Measurements from ENCODE around the gene MXD1. TPM values are rescaled to one million over a fixed set of nuclear protein-coding genes. Genes with fewer than 3 reads are reported as not detected.

The MXD1 gene
- total and polyA plus RNA-seq, 2 donors (not counting 1 experiment from before 2014, with no cell fraction given) = 16.0 to 20.6 TPM

DNA sequence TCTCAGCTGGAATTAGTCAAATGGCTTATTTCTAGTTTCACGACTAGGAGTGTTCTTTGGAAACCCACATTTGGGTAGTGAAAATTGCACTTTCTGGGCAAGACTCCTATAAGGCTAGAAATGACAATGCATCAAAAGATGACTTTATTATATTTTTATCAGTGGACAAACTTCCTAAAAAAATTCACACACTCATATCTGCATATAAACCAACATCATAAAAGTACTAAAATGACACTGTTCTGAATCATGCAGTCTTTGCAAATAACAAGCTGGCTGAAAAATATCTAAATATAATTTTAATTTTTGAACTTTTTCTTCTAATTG lies 17.6 kb downstream of the MXD1 start:
- Histone ChIP-seq H3K9ac (ENCODE audit: low read length) (no peak overlapping the region), H3K27ac (ENCODE audit: low read length in 2 of 2) (no peak overlapping the region), H3K36me3 (replicated peaks in 1 of 2; ENCODE audit: control extremely low read depth in 1 of 2, control insufficient read depth in 1 of 2, extremely low read depth in 1 of 2, insufficient read depth in 2 of 2, low read length in 1 of 2) (peaks cover 8 to 42% of the 10 kb centered on the region in 2 experiments), H3K4me1 (ENCODE audit: control insufficient read depth in 2 of 2, insufficient read depth in 2 of 2, low read length in 2 of 2) (no peaks in the 10 kb centered on the region), H2AFZ (ENCODE audit: insufficient read depth, low read depth, low read length, poor library complexity, severe bottlenecking) (no peak overlapping the region), H3K4me3 (ENCODE audit: control extremely low read depth in 1 of 5, extremely low read depth in 1 of 5, insufficient read depth in 1 of 5, low read depth in 2 of 5, low read length in 4 of 5) (no peak overlapping the region), H3K79me2 (ENCODE audit: control insufficient read depth, insufficient read depth, low read length) (peaks cover 7% of the 10 kb centered on the region), H3K4me2 (replicated peaks; ENCODE audit: low read depth, low read length, poor library complexity, severe bottlenecking) (no peak overlapping the region), H3K27me3 (replicated peaks in 1 of 4; ENCODE audit: control extremely low read depth in 1 of 4, control insufficient read depth in 3 of 4, insufficient read depth in 4 of 4, low read length in 3 of 4) (no peaks in the 10 kb centered on the region), H4K20me1 (ENCODE audit: control insufficient read depth, insufficient read depth, low read length, poor library complexity, severe bottlenecking) (peaks cover 6% of the 10 kb centered on the region), H3K9me3 (ENCODE audit: control extremely low read depth in 1 of 3, control insufficient read depth in 2 of 3, insufficient read depth in 1 of 3, low read length in 2 of 3) (no peaks in the 10 kb centered on the region)
- DNase-seq (no peak), ATAC-seq (ENCODE audit: low read depth) (no peak)
- no CpG with 5 or more reads among the region's 1 CpG for WGBS (ENCODE audit: insufficient coverage)
- ChIA-PET POLR2A (interaction anchor here (0.5 kb wide), 1 partner anchor 133 kb away, joined by 5 read pairs; no protein-coding TSS in a partner anchor), CTCF (interaction anchor here (0.5 to 0.7 kb wide), 2 partner anchors 19 to 134 kb away, joined by 3 to 4 read pairs; no protein-coding TSS in a partner anchor)
- no peak overlapping the region for H3K27ac Mint-ChIP-seq
- H3K27me3 Mint-ChIP-seq = no peaks in the 10 kb centered on the region
- H3K9me3 Mint-ChIP-seq (ENCODE audit: insufficient read depth) = no peaks in the 10 kb centered on the region
- H3K4me1 Mint-ChIP-seq = peaks cover 10% of the 10 kb centered on the region
- TF ChIP-seq CTCF (IDR thresholded peaks at IDR 0.05) = no peak
- TF ChIP-seq EZH2 (IDR thresholded peaks at IDR 0.05; ENCODE audit: borderline replicate concordance, insufficient read depth, low read depth, low read length, poor library complexity, severe bottlenecking) = no peak
- intact Hi-C loops (cut with micrococcal nuclease) = no loop called here
- no peak overlapping the region for H3K4me3 Mint-ChIP-seq

DNA sequence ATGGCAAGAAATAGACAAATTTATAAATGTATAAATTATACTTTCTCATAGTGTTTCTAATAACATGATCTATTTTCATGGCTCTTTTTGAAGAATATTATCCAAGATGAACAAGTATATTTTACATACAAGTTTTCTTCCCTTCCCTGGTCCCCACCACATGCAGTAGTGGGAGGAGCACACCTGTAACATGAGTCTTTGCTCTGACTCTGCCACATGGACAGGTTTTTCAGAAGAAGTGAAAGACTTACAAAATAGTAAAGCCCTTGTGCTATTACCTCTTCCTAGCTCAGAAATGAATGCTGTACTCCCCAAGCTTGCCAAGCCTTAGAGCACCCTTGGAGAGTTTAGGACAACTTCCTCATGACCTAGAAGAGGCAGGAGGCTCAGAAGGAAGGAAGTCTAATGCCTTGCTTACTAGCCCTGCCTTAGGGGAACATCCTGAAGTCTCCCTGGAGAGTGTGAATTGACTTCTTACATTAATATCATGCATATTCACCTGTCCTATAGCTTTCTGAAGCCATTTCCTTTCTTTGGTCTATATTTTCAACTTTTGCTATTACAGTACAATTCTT lies 18.4 kb downstream of the MXD1 start:
- H3K4me2 ChIP-seq (replicated peaks; ENCODE audit: low read depth, low read length, poor library complexity, severe bottlenecking) = no peak overlapping the region
- peaks cover 10% of the 10 kb centered on the region for H3K4me1 Mint-ChIP-seq

More for the DNA sequence above, 18.4 kb downstream of the MXD1 start:
- ATAC-seq (ENCODE audit: low read depth) (no peak), DNase-seq (no peak)
- H3K4me3 Mint-ChIP-seq = no peak overlapping the region
- Histone ChIP-seq H3K9me3 (ENCODE audit: control extremely low read depth in 1 of 3, control insufficient read depth in 2 of 3, insufficient read depth in 1 of 3, low read length in 2 of 3) (no peaks in the 10 kb centered on the region), H3K4me3 (ENCODE audit: control extremely low read depth in 1 of 5, extremely low read depth in 1 of 5, insufficient read depth in 1 of 5, low read depth in 2 of 5, low read length in 4 of 5) (no peak overlapping the region), H3K36me3 (replicated peaks in 1 of 2; ENCODE audit: control extremely low read depth in 1 of 2, control insufficient read depth in 1 of 2, extremely low read depth in 1 of 2, insufficient read depth in 2 of 2, low read length in 1 of 2) (peaks cover 8 to 42% of the 10 kb centered on the region in 2 experiments), H2AFZ (ENCODE audit: insufficient read depth, low read depth, low read length, poor library complexity, severe bottlenecking) (no peak overlapping the region), H3K4me1 (ENCODE audit: control insufficient read depth in 2 of 2, insufficient read depth in 2 of 2, low read length in 2 of 2) (no peaks in the 10 kb centered on the region), H3K27ac (ENCODE audit: low read length in 2 of 2) (no peak overlapping the region), H4K20me1 (ENCODE audit: control insufficient read depth, insufficient read depth, low read length, poor library complexity, severe bottlenecking) (peaks cover 6% of the 10 kb centered on the region), H3K9ac (ENCODE audit: low read length) (no peak overlapping the region), H3K27me3 (replicated peaks in 1 of 4; ENCODE audit: control extremely low read depth in 1 of 4, control insufficient read depth in 3 of 4, insufficient read depth in 4 of 4, low read length in 3 of 4) (no peaks in the 10 kb centered on the region), H3K79me2 (ENCODE audit: control insufficient read depth, insufficient read depth, low read length) (peaks cover 7% of the 10 kb centered on the region)
- TF ChIP-seq EZH2 (IDR thresholded peaks at IDR 0.05; ENCODE audit: borderline replicate concordance, insufficient read depth, low read depth, low read length, poor library complexity, severe bottlenecking) (no peak), CTCF (IDR thresholded peaks at IDR 0.05) (no peak)
- no peak overlapping the region for H3K27ac Mint-ChIP-seq
- ChIA-PET POLR2A (no interaction called here), CTCF (interaction anchor here (0.7 kb wide), 1 partner anchor 19 kb away, joined by 3 read pairs; no protein-coding TSS in a partner anchor)
- H3K27me3 Mint-ChIP-seq = no peaks in the 10 kb centered on the region
- intact Hi-C loops (cut with micrococcal nuclease) = no loop called here
- no peaks in the 10 kb centered on the region for H3K9me3 Mint-ChIP-seq (ENCODE audit: insufficient read depth)
